Ectodermal cell (in vitro differentiated cells): Measurements from ENCODE around the gene MCF2L2.
"Not testable (repeated sequence)": the region's sequence is repeated elsewhere in the genome, so short reads cannot be mapped to it uniquely, and the experiment has no call there.

Experiments used
- H3K27ac ChIP-seq: 2 replicates; pipeline ENCODE4 v1.7.0; 2013; ENCODE audit warnings: mild to moderate bottlenecking, low read depth, low read length; ENCODE audit not compliant: insufficient read depth, poor library complexity, severe bottlenecking
- H3K27me3 ChIP-seq: 2 replicates; pipeline ENCODE4 v1.7.0; 2013; ENCODE audit warnings: mild to moderate bottlenecking, low read length; ENCODE audit not compliant: insufficient read depth, control insufficient read depth, poor library complexity, severe bottlenecking
- H3K36me3 ChIP-seq: one replicate; pipeline ENCODE4 v1.7.0; 2013; ENCODE audit warnings: low read length; ENCODE audit not compliant: control insufficient read depth, insufficient read depth
- H3K4me1 ChIP-seq: one replicate; pipeline ENCODE4 v1.7.0; 2013; ENCODE audit warnings: low read length; ENCODE audit not compliant: control insufficient read depth, insufficient read depth
- H3K4me3 ChIP-seq: 2 replicates; pipeline ENCODE4 v1.7.0; 2013; ENCODE audit warnings: low read depth, low read length, control low read depth; ENCODE audit not compliant: insufficient read depth
- H3K9me3 ChIP-seq: 2 replicates; pipeline ENCODE4 v1.7.0; 2013; ENCODE audit warnings: mild to moderate bottlenecking, low read length, moderate library complexity; ENCODE audit not compliant: control insufficient read depth
- WGBS, 2 experiments: methylation state at CpG; one replicate each; pipeline ENCODE4 v1.1.7; 2013; ENCODE audit warnings: missing lambda C conversion rate in 2 of 2; 5-methylcytosine and 5-hydroxymethylcytosine counted together

The MCF2L2 gene

GRCh38 chr3:183430325-183430957 is 2.0 kb upstream of the MCF2L2 start:
- Histone ChIP-seq H3K4me3 (no peak overlapping the region), H3K36me3 (no peaks in the 10 kb centered on the region), H3K9me3 (no peaks in the 10 kb centered on the region), H3K4me1 (peaks cover 26% of the 10 kb centered on the region), H3K27me3 (peaks cover 23% of the 10 kb centered on the region), H3K27ac (no peak overlapping the region)
- WGBS, 2 experiments: 89 to 93% methylated on average over 5 of the region's 5 CpGs

- Histone ChIP-seq H3K27me3 (peaks cover 23% of the 10 kb centered on the region), H3K4me1 (peaks cover 15% of the 10 kb centered on the region), H3K36me3 (no peaks in the 10 kb centered on the region), H3K9me3 (no peaks in the 10 kb centered on the region), H3K27ac (no peak overlapping the region), H3K4me3 (peak overlapping the region; percentile 78)
- WGBS, 2 experiments: 0% methylated on average over 47 of the region's 47 CpGs
Measured at GRCh38 chr3:183427876-183428446, 458 bp downstream of the MCF2L2 start.

GRCh38 chr3:183427196-183427875 is 1.1 kb downstream of the MCF2L2 start:
- peaks cover 23% of the 10 kb centered on the region for H3K27me3 ChIP-seq
- 4 to 6% methylated on average over 28 of the region's 28 CpGs for WGBS, 2 experiments
- H3K4me1 ChIP-seq: peaks cover 15% of the 10 kb centered on the region
- no peak overlapping the region for H3K27ac ChIP-seq
- peak overlapping the region; percentile 78 for H3K4me3 ChIP-seq
- H3K36me3 ChIP-seq: no peaks in the 10 kb centered on the region
- H3K9me3 ChIP-seq: no peaks in the 10 kb centered on the region

- not testable (repeated sequence) for H3K4me3 ChIP-seq, H3K36me3 ChIP-seq, H3K9me3 ChIP-seq, H3K4me1 ChIP-seq, H3K27ac ChIP-seq, H3K27me3 ChIP-seq
- WGBS, 2 experiments: 92 to 95% methylated on average over 2 of the region's 2 CpGs
Measured at GRCh38 chr3:183418807-183419206, 9.6 kb downstream of the MCF2L2 start.

- Histone ChIP-seq H3K36me3 (no peaks in the 10 kb centered on the region), H3K9me3 (no peaks in the 10 kb centered on the region), H3K27ac (no peak overlapping the region), H3K27me3 (no peaks in the 10 kb centered on the region), H3K4me3 (no peak overlapping the region), H3K4me1 (no peaks in the 10 kb centered on the region)
- 90 to 97% methylated on average over 3 of the region's 3 CpGs for WGBS, 2 experiments
Measured at GRCh38 chr3:183411216-183411922, 17.1 kb downstream of the MCF2L2 start.

- H3K27me3 ChIP-seq: no peaks in the 10 kb centered on the region
- no peaks in the 10 kb centered on the region for H3K4me1 ChIP-seq
- no peak overlapping the region for H3K27ac ChIP-seq
- no peaks in the 10 kb centered on the region for H3K9me3 ChIP-seq
- H3K4me3 ChIP-seq: no peak overlapping the region
- H3K36me3 ChIP-seq: no peaks in the 10 kb centered on the region
Measured at GRCh38 chr3:183410759-183411158, 17.7 kb downstream of the MCF2L2 start.

- Histone ChIP-seq H3K9me3 (no peaks in the 10 kb centered on the region), H3K36me3 (no peaks in the 10 kb centered on the region), H3K27ac (no peak overlapping the region), H3K27me3 (no peaks in the 10 kb centered on the region), H3K4me3 (no peak overlapping the region), H3K4me1 (no peaks in the 10 kb centered on the region)
- WGBS, 2 experiments: 93 to 94% methylated on average over 5 of the region's 5 CpGs
Measured at GRCh38 chr3:183410280-183410679, 18.1 kb downstream of the MCF2L2 start.

- H3K4me1 ChIP-seq: no peaks in the 10 kb centered on the region
- no peaks in the 10 kb centered on the region for H3K27me3 ChIP-seq
- no peaks in the 10 kb centered on the region for H3K36me3 ChIP-seq
- WGBS, 2 experiments: 86% methylated on average over 2 of the region's 2 CpGs
- H3K9me3 ChIP-seq: no peaks in the 10 kb centered on the region
- no peak overlapping the region for H3K4me3 ChIP-seq
- H3K27ac ChIP-seq: no peak overlapping the region
Measured at GRCh38 chr3:183409219-183409618, 19.2 kb downstream of the MCF2L2 start.

GRCh38 chr3:183401678-183402077 is 26.7 kb downstream of the MCF2L2 start:
- H3K9me3 ChIP-seq: no peaks in the 10 kb centered on the region
- 88 to 100% methylated on average over 1 of the region's 1 CpG for WGBS, 2 experiments
- no peak overlapping the region for H3K27ac ChIP-seq
- no peak overlapping the region for H3K4me3 ChIP-seq
- no peaks in the 10 kb centered on the region for H3K27me3 ChIP-seq
- no peaks in the 10 kb centered on the region for H3K36me3 ChIP-seq
- H3K4me1 ChIP-seq: no peaks in the 10 kb centered on the region

GRCh38 chr3:183400352-183400751 is 28.1 kb downstream of the MCF2L2 start:
- WGBS, 2 experiments: 68 to 71% methylated on average over 13 of the region's 13 CpGs
- H3K9me3 ChIP-seq: no peaks in the 10 kb centered on the region
- H3K27me3 ChIP-seq: no peaks in the 10 kb centered on the region
- H3K27ac ChIP-seq: no peak overlapping the region
- no peak overlapping the region for H3K4me3 ChIP-seq
- H3K4me1 ChIP-seq: no peaks in the 10 kb centered on the region
- H3K36me3 ChIP-seq: no peaks in the 10 kb centered on the region
